GM19043 (cell line): ENCODE data around the gene SLC8A1.
A peak's percentile ranks its signal among the peaks of the same experiment; 100 is the strongest.

Experiments
- ATAC-seq: cut with Tn5 transposase; IDR thresholded peaks from one replicate; pipeline ENCODE4 v1.9.1; 2021; ENCODE audit warnings: low read depth; ENCODE audit not compliant: unreplicated experiment

Gene SLC8A1

DNA sequence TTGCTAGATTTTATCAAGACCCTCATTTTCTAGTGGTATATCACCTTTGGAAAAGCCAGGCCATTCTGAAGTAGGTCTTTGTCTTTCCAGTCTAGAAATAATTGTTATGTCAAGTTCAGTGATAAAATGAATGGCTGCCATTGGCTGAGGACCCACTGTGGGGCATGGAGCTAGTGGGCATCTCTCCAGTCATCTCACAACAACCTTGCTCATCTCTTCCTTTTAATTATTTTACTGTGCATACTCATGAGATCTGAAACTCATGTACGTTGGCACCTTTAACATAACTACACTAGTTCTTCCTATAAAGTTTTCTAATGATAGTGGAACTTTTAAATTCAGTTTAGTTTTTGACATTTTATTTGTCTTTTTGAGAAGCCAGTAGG is 240.9 kb downstream of the SLC8A1 start:
- ATAC-seq = no peak

DNA sequence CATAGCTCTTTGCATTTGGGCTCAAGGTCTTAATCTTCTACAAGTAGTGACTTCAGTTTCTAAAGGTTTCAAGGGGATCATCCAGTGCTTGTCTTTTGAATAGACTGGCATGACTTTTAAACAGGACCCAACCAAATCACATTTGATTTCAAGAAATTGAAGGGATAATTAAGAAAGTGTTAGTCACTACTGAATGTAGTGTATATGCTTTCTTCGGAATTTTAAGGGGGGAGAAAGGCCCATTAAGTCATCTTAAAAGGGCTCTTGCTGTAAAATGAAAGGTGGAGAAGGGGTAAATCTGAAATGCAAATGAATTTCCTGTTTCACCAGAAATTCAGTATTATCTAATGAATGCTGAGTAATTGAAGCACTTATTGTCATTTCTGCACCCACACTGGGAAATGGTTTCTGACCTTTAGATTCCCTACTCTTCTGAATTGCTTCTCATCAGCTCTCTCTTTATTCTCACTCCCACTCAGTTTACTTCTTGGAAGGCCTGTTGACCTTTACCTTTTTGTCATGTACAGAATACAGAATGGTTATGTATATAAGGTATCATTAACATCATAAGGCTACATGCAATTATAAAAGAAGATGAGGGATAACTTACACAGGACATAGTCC is 241.4 kb downstream of the SLC8A1 start:
- ATAC-seq = no peak

GRCh38 chr2:40209761-40210160 is 242.1 kb downstream of the SLC8A1 start:
- no peak for ATAC-seq

DNA sequence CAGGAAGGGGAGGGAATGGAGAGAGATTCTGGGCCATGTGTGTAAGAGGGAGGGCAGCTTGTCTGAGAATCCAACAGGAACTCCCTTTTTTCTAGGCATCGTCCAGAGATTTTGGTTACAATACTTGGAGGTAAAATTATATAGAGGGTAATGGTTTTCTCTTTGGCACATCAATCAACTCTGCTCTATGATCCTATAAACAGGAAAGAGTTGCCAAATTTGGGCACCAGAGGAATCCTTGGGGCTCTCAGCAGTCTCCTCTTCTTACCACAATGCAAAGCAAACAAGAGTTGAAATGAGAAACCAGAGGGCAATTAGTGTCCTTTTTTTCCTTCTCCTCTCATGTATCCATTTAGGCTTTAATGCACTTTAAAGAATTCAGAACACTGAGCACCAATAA is 243.4 kb downstream of the SLC8A1 start:
- ATAC-seq = no peak

DNA sequence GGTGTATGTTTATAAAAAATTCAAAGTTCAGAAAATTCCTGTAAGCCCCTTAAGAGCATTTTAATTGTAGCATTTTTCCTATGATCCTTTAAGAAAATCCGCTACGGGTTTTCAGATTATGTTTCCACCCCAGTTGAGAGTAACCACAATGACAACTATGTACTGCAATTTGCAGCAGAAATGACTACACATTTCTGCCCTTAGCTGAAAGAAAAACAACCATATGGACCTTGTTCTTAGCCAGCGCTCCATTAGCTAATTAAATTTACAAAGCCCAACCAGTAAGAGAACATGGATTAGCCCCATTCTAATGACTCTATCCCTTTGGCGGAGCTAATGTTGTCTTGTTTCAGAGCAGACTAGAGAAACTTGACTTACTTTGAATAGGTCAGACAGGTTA is 247.6 kb downstream of the SLC8A1 start:
- no peak for ATAC-seq

DNA sequence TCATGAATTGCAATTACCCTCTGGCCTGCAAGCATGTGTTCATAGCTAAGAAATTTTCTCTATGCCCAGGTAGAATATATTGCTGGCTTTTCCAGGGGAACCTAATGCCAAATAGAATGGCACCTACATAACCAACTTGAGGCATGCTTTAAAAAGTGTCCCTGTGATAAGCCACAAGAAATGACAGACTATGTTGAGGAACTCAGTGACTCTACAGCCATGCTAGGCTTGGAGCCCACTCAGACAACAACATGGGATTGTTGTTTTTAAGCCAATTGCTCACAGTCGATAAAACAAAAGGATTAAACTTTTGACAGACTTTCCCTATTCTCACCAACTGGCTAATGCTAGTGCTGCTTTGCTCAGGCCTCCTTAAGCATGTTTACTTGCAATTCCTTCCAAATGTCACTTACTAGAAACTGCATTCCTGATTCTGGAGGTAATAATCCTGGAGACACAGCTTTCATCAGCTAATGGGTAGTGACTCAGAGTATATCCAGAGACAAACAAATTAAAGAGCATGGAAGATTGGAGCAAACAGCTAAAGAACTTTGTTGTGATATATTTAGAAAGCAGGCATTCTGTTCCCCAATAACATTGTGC is 249.0 kb downstream of the SLC8A1 start:
- no peak for ATAC-seq

DNA sequence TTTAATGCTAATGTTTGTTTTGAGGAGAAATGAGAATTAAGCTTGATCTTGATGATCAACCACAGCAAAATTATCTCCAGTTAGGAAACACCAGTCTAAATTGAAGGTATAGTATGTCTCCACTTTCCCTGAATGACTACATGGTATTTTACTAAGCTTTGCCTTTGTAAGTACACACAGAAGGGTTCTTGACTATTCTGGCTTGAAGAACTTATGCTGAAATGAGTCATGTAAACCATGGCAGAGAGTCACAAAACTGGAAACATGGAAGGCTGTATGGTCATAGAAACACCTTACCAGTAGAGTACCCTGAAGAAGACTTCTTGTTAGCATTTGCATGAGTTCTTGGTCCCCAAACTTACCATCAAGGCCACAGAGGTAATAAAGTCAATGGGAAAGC is 250.5 kb downstream of the SLC8A1 start:
- ATAC-seq = no peak

DNA sequence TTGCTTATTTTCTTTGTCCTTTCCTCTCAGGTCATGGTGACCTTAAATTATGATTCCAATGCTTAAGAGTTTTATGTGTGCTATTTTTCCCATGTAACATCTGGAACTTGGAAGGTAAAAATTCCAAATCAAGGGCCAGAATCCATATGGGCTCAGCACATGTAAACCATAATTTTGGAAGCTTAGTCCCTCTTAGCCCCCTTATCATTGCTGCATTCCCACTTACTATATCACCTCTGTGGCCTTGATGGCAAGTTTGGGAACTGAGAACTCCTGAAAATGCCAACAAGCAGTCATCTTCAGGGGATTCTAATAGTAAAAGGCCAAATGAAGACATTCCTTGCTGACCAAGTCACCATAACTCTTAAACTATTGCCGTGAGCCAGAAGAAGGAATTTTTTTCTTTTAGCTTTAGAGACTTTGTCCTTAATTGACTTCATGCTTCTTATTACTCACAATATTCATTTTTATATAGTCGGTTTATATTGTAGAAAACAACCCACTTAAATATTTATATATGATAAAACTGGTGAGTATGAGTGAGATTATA is 251.4 kb downstream of the SLC8A1 start:
- no peak for ATAC-seq

GRCh38 chr2:40199771-40200170 is 252.1 kb downstream of the SLC8A1 start:
- ATAC-seq = no peak

GRCh38 chr2:40197121-40197520 is 254.8 kb downstream of the SLC8A1 start:
- ATAC-seq = no peak

DNA sequence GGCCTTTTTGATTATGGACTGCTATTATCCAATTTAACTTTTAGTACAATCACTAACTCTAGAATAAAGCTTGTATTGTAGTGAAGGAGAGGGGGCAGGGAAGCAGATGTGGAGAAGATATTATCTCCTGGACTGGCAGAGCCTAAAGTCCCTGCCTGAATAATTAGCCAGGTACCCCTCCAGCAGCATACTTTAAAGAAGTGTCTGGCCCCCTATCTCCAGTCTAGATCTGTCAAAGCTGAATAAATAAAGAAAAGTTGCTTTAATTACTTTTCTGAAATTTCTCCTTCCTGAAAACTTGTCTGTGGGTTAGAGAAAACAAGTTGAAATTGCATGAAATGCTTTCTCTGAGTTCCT is 258.2 kb downstream of the SLC8A1 start:
- ATAC-seq = no peak

DNA sequence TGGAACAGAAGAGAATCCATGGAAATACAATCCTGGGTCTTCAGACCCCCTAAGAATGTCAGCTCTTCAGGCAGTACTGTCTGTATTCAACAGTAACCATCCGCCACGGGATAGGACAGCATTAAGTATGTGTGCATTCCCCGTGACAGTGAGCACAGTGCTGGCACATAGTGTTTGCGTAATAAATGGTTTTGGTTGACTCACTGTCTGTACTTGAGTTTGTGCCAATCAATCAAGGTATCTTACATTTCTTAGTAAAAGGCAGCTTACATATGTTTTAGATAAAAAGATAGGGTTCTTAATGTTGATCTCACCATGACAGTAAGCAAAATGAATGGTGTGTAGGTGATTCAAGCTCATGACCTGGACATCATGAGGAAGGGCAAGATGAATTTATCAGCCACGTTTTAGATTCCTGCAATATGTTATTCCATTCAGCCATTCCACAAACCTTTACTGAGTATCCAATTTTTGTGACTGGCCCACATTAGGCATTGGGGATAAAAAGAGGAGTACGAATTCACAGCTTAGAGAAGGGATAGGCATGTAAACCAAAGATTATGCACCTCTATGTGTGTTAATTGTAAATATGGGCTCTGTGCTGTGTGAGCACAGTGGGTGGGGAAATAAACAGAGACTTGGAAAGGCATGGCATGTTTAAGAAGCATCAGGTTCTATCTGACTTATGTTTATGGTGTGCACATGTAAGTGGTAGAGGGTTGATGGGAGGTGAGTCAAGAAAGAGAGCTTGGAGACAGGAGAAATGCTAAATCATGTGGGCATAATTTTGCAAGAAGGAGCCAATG is 258.8 kb downstream of the SLC8A1 start:
- ATAC-seq = no peak

DNA sequence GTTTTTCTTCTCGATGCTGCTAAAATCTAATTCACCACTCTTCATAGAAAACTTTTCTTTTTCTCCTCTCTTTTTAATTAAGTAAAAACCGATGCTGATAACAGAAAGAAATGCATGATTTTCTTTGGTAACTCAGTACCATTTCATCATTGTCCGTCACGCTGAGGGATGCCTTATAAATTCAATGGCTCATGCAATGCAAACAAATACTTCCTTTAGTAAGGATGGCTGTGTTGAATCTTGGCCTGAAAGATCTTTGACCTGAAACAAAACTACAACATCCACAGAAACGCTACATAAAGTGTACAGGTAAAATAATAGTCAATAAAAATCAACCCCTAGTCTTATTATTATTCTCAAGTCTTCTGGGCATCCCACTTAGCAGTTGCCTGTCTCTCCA is 261.4 kb downstream of the SLC8A1 start:
- ATAC-seq = no peak

- ATAC-seq = no peak
Observed at GRCh38 chr2:40189881-40190280, 262.0 kb downstream of the SLC8A1 start.

DNA sequence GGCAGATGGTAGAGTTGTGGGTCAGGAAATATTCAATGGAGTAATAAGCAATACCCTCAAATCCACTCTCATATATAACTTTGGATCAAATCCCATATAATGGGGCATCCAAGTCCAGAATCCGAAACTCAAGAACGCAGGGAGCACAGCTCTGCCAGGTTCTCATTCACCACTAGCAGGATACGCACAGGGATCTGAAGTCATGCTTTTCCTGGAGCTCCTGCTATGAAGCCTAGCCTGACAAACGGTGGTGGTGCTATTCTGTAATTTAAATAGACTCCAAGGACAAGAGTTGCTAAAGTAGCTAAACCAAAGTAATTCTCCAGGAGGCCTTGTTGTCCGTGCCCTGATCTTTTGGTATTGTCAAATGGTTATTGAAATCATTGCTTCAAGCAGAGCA is 264.8 kb downstream of the SLC8A1 start:
- ATAC-seq = no peak

- ATAC-seq = no peak
Observed at GRCh38 chr2:40184551-40184950, 267.3 kb downstream of the SLC8A1 start.

DNA sequence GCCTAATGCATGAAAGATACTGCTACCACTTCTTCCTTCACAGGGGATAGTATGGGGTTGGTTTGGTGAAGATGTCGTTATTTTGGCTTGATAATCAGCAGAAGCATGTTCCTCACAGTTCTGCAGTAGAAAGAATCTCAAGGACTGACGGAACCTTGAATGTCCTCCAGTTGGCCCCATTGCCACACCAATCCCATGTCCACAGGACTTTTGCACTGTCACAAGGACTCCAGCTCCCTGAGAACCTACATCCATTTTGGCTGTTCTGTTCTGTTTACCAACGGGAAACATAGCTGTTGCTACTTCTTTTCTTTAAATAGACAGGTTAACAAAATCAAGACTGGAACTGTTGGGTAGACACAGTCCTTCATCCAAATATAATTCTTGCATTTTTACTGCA is 270.0 kb downstream of the SLC8A1 start:
- ATAC-seq = no peak

- ATAC-seq = no peak
Observed at GRCh38 chr2:40179801-40180200, 272.1 kb downstream of the SLC8A1 start.

- peak; percentile 67 for ATAC-seq
Observed at GRCh38 chr2:40178971-40179370, 272.9 kb downstream of the SLC8A1 start.

DNA sequence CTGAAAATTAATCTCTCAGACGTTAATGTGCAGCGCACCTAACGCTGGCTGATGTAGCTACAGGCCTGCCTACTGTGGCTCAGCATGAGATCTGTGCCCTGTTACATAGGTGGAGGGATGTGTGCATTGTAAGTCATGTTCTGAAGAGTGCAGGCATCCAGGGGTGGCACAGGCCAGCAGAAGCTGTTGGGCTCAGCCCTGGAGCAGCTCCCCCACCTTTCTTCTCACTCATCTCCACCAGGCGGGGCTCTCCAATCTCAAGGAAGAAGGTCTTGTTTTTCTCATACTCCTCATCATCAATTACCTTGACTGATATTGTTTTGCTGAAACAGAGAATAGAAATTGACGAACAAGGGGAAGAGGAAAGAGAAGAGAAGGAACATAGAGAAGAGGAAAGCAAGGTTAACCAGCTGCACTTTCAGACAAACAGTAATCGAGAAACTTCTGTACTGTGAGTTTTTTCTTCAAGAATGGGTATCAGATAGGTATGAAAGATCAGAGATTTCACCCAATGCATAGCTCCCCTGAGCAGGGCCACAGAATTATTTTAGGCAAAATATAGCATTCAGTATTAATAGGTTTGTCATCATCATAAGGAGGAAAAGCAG is 273.6 kb downstream of the SLC8A1 start:
- ATAC-seq = no peak

GRCh38 chr2:40177366-40177765 is 274.5 kb downstream of the SLC8A1 start:
- ATAC-seq = no peak
